Lung (tissue), 12 donors: ENCODE data around the gene ADARB1. TPM values are rescaled to one million over a fixed set of nuclear protein-coding genes. Genes with fewer than 3 reads are reported as not detected.

Source experiments
- ATAC-seq: fragments of 200-7000 bp; cut with Tn5 transposase; one replicate; pipeline ENCODE4 v1.9.1; 2020; ENCODE audit warnings: moderate number of reproducible peaks; ENCODE audit not compliant: insufficient read depth, low FRiP score
- DNase-seq, 3 donors: peaks; one replicate each; pipeline ENCODE4 v3.0.0-alpha.2; 2013 to 2017
- H3K27ac ChIP-seq, 2 donors: one replicate each; pipeline ENCODE4 v1.5.1; 2013; ENCODE audit warnings: mild to moderate bottlenecking in 2 of 2, moderate library complexity in 2 of 2, control low read depth in 1 of 2, inconsistent platforms in 1 of 2, low read depth in 1 of 2, low read length in 1 of 2
- H3K27me3 ChIP-seq, 3 donors: one replicate each; pipeline ENCODE4 v1.5.1; 2013; ENCODE audit warnings: low read length in 2 of 3; ENCODE audit not compliant: control insufficient read depth in 3 of 3, insufficient read depth in 3 of 3
- H3K36me3 ChIP-seq, 4 donors: one replicate each; pipeline ENCODE4 v1.5.1; 2013; ENCODE audit warnings: low read length in 4 of 4, mild to moderate bottlenecking in 1 of 4, moderate library complexity in 1 of 4; ENCODE audit not compliant: control insufficient read depth in 4 of 4, insufficient read depth in 4 of 4
- H3K4me1 ChIP-seq, 5 donors: one replicate each; pipeline ENCODE4 v1.5.1; 2013; ENCODE audit warnings: low read length in 5 of 5, mild to moderate bottlenecking in 2 of 5, moderate library complexity in 1 of 5; ENCODE audit not compliant: control insufficient read depth in 5 of 5, insufficient read depth in 5 of 5
- H3K4me3 ChIP-seq: one replicate; pipeline ENCODE4 v1.5.1; 2013; ENCODE audit warnings: mild to moderate bottlenecking, control low read depth, moderate library complexity
- H3K9ac ChIP-seq, 2 donors: one replicate each; pipeline ENCODE4 v1.5.1; 2013; ENCODE audit warnings: low read length in 2 of 2, control low read depth in 1 of 2; ENCODE audit not compliant: insufficient read depth in 1 of 2
- H3K9me3 ChIP-seq, 4 donors: one replicate each; pipeline ENCODE4 v1.5.1; 2013; ENCODE audit warnings: low read length in 3 of 4, mild to moderate bottlenecking in 1 of 4, moderate library complexity in 1 of 4; ENCODE audit not compliant: control insufficient read depth in 4 of 4, insufficient read depth in 3 of 4
- CTCF ChIP-seq: IDR thresholded peaks from 2 replicates; pipeline ENCODE4 v1.5.1; 2012; ENCODE audit warnings: mild to moderate bottlenecking; ENCODE audit errors: control extremely low read depth, extremely low read depth
- WGBS, 2 donors: extraction: QIAGEN DNeasy Blood & Tissue Kit; methylation state at CpG; one replicate each; pipeline ENCODE4 v1.1.7; 2013; 5-methylcytosine and 5-hydroxymethylcytosine counted together
- polyA plus RNA-seq, 2 donors: library from polyadenylated mRNA; stranded (reverse); fragments of 200-250 nt; gene quantifications; one replicate each; pipeline ENCODE4 v1.2.1, GENCODE V29; 2013
- total RNA-seq, 2 donors: library from RNA; depleted of rRNA in 1 of 2; stranded (reverse); fragments of >200 nt in 1 of 2; gene quantifications; one replicate each; pipeline ENCODE4 v1.2.1, GENCODE V29; 2014 to 2021
- donor health status: control.
- donor health status: control.
- donor health status: Bipolar disorder and iron deficiency.
- donor health status: healthy.
- donor health status: DM: yes; HTN: yes; CAD: no.

ADARB1 gene
- total and polyA plus RNA-seq, 4 donors: 13.4 to 47.7 (median 32.6) TPM

GRCh38 chr21:45054927-45055612 lies 19.3 kb upstream of the ADARB1 start:
- Histone ChIP-seq H3K9me3 (no peaks in the 10 kb centered on the region), H3K36me3 (no peaks in the 10 kb centered on the region), H3K4me1 (peaks cover 0 to 28% (median 6%) of the 10 kb centered on the region in 5 donors), H3K9ac (no peak overlapping the region), H3K27ac (no peak overlapping the region), H3K27me3 (no peaks in the 10 kb centered on the region), H3K4me3 (no peak overlapping the region)
- TF ChIP-seq CTCF: no peak
- no peak for DNase-seq
- WGBS, 2 donors: 93 to 94% methylated on average over 37 of the region's 37 CpGs
- ATAC-seq: no peak

- peak overlapping the region in 1 of 2 donors; percentile 17 for H3K27ac ChIP-seq
- 73 to 81% methylated on average over 16 of the region's 16 CpGs for WGBS, 2 donors
Observed at GRCh38 chr21:45055861-45056260, 18.5 kb upstream of the ADARB1 start.

GRCh38 chr21:45056296-45056904 lies 18.0 kb upstream of the ADARB1 start:
- no peak for TF ChIP-seq CTCF
- H3K9ac ChIP-seq: no peak overlapping the region
- peak overlapping the region in 1 of 2 donors; percentile 63 for H3K27ac ChIP-seq
- no peak overlapping the region for H3K4me3 ChIP-seq
- DNase-seq (no peak), ATAC-seq (no peak)
- H3K27me3 ChIP-seq: no peaks in the 10 kb centered on the region
- WGBS, 2 donors: 60 to 62% methylated on average over 22 of the region's 22 CpGs
- H3K9me3 ChIP-seq: no peaks in the 10 kb centered on the region
- no peaks in the 10 kb centered on the region for H3K36me3 ChIP-seq
- peaks cover 0 to 17% (median 6%) of the 10 kb centered on the region in 5 donors for H3K4me1 ChIP-seq

More at GRCh38 chr21:45055861-45056260, 18.5 kb upstream of the ADARB1 start:
- H3K36me3 ChIP-seq: no peaks in the 10 kb centered on the region
- H3K27me3 ChIP-seq: no peaks in the 10 kb centered on the region
- H3K9ac ChIP-seq: no peak overlapping the region
- no peak for ATAC-seq
- H3K4me3 ChIP-seq: no peak overlapping the region
- no peaks in the 10 kb centered on the region for H3K9me3 ChIP-seq
- no peak for TF ChIP-seq CTCF
- DNase-seq: no peak
- peaks cover 0 to 21% (median 6%) of the 10 kb centered on the region in 5 donors for H3K4me1 ChIP-seq
